Activated CD8-positive, alpha-beta memory T cell treated with anti-CD3 and anti-CD28 coated beads, Interleukin-2, amount 50 U/mL, for 24 hours (primary cell): ENCODE data around the gene TPPP2.
A peak's percentile ranks its signal among the peaks of the same experiment; 100 is the strongest.

ENCODE experiments used
- DNase-seq: peaks from one replicate; pipeline ENCODE4 v3.0.0-alpha.2; 2020; ENCODE audit errors: extremely low read depth

TPPP2 gene

GRCh38 chr14:21017528-21018245, 12.3 kb upstream of the TPPP2 start:
- DNase-seq, result no peak

GRCh38 chr14:21018286-21018685, 11.7 kb upstream of the TPPP2 start:
- no peak for DNase-seq

- no peak for DNase-seq
These were observed 11.2 kb upstream of the TPPP2 start for GRCh38 chr14:21018781-21019180.

- DNase-seq, result no peak
These were observed 10.7 kb upstream of the TPPP2 start for GRCh38 chr14:21019366-21019765.

- DNase-seq, result no peak
These were observed 9.0 kb upstream of the TPPP2 start for GRCh38 chr14:21020977-21021545.

- no peak for DNase-seq
These were observed 7.3 kb upstream of the TPPP2 start for GRCh38 chr14:21022686-21023085.

GRCh38 chr14:21023174-21023573, 6.8 kb upstream of the TPPP2 start:
- DNase-seq, result no peak

GRCh38 chr14:21023817-21024584, 6.0 kb upstream of the TPPP2 start:
- DNase-seq, result no peak

- DNase-seq, result peak; percentile 26
These were observed 5.2 kb upstream of the TPPP2 start, which contains the start of gene NDRG2 for GRCh38 chr14:21024585-21025370. Gene NDRG2 (minus strand): TSS chr14:21025061. CDS start chr14:21023315, 1,746 bp downstream.

- no peak for DNase-seq
These were observed 4.4 kb upstream of the TPPP2 start for GRCh38 chr14:21025371-21026273.

GRCh38 chr14:21026274-21026987, 3.6 kb upstream of the TPPP2 start:
- no peak for DNase-seq

- DNase-seq, result no peak
These were observed 3.1 kb upstream of the TPPP2 start for GRCh38 chr14:21026988-21027315.

GRCh38 chr14:21030531-21030930, 514 bp downstream of the TPPP2 start:
- no peak for DNase-seq

GRCh38 chr14:21032326-21033132, 2.5 kb downstream of the TPPP2 start:
- no peak for DNase-seq

- DNase-seq, result no peak
These were observed 3.2 kb downstream of the TPPP2 start for GRCh38 chr14:21033133-21033698.

- no peak for DNase-seq
These were observed 4.7 kb downstream of the TPPP2 start, which contains the start of gene RNASE13 for GRCh38 chr14:21034707-21035106. Gene RNASE13 (minus strand): TSS chr14:21034807. CDS start chr14:21034288, 519 bp downstream.

- no peak for DNase-seq
These were observed 6.7 kb downstream of the TPPP2 start for GRCh38 chr14:21036751-21037150.

- no peak for DNase-seq
These were observed 7.1 kb downstream of the TPPP2 start for GRCh38 chr14:21037156-21037555.
